Adipose tissue (tissue), 3 donors: ENCODE results near the gene MLPH. TPM values are rescaled to one million over a fixed set of nuclear protein-coding genes. Genes with fewer than 3 reads are reported as not detected.

Experiments
- H3K27ac ChIP-seq: one replicate; pipeline ENCODE4 v1.5.1; 2013; ENCODE audit warnings: low read depth, low read length
- WGBS, 3 donors: extraction: QIAGEN DNeasy Blood & Tissue Kit; methylation state at CpG; one replicate each; pipeline ENCODE4 v1.1.7; 2013; 5-methylcytosine and 5-hydroxymethylcytosine counted together
- polyA plus RNA-seq, 3 donors: library from polyadenylated mRNA; stranded (reverse); fragments of 200-250 nt; gene quantifications; one replicate each; pipeline ENCODE4 v1.2.3, GENCODE V29; 2013
- donor health status: healthy with polysubstance abuse.
- donor health status: Bipolar disorder and iron deficiency.
- donor health status: healthy.

MLPH gene
- polyA plus RNA-seq, 3 donors, result 9.5 to 15.0 (median 14.4) TPM

GRCh38 chr2:237598468-237599208, 111.6 kb downstream of the MLPH start:
- WGBS, 3 donors, result 76 to 95% (median 91%) methylated on average over 14 of the region's 14 CpGs
- H3K27ac ChIP-seq, result no peak overlapping the region

GRCh38 chr2:237599465-237600110, 112.5 kb downstream of the MLPH start:
- WGBS, 3 donors, result 76 to 83% (median 77%) methylated on average over 9 of the region's 9 CpGs
- no peak overlapping the region for H3K27ac ChIP-seq

GRCh38 chr2:237600205-237600846, 113.3 kb downstream of the MLPH start:
- WGBS, 3 donors, result 55 to 59% (median 56%) methylated on average over 16 of the region's 16 CpGs
- H3K27ac ChIP-seq, result no peak overlapping the region

- no peak overlapping the region for H3K27ac ChIP-seq
- 81 to 87% (median 83%) methylated on average over 14 of the region's 14 CpGs for WGBS, 3 donors
Measured at GRCh38 chr2:237601453-237602116, 114.5 kb downstream of the MLPH start.

GRCh38 chr2:237602409-237602808, 115.4 kb downstream of the MLPH start:
- WGBS, 3 donors, result 87 to 94% (median 90%) methylated on average over 7 of the region's 7 CpGs
- no peak overlapping the region for H3K27ac ChIP-seq

- 72 to 80% (median 75%) methylated on average over 13 of the region's 13 CpGs for WGBS, 3 donors
- no peak overlapping the region for H3K27ac ChIP-seq
Measured at GRCh38 chr2:237603049-237603717, 116.1 kb downstream of the MLPH start.

- 19 to 55% (median 23%) methylated on average over 15 of the region's 15 CpGs for WGBS, 3 donors
- no peak overlapping the region for H3K27ac ChIP-seq
Measured at GRCh38 chr2:237603718-237604362, 116.8 kb downstream of the MLPH start.

GRCh38 chr2:237604391-237604790, 117.3 kb downstream of the MLPH start:
- WGBS, 3 donors, result 84 to 91% (median 89%) methylated on average over 11 of the region's 11 CpGs
- no peak overlapping the region for H3K27ac ChIP-seq

Other genes starting within 250 kb of the MLPH start
- gene COL6A3, start 73.1 kb upstream of the MLPH start, polyA plus RNA-seq, result 100 to 1,000 TPM in 1 of 3 donors, 10 to 100 TPM in 2; 47.7 to 137 (median 66.2) TPM
- gene PRLH, start 79.3 kb downstream of the MLPH start, polyA plus RNA-seq, result not detected
- 10 to 100 TPM in 1 of 3 donors, 1 to 10 TPM in 2; 1.1 to 22.7 (median 3.9) TPM for gene RAB17, start 103.5 kb downstream of the MLPH start, polyA plus RNA-seq
- 10 to 100 TPM; 17.8 to 54.7 (median 51.5) TPM for gene LRRFIP1, start 140.3 kb downstream of the MLPH start, polyA plus RNA-seq